ENCODE results near the gene RBMS1. TPM values are rescaled to one million over a fixed set of nuclear protein-coding genes. Genes with fewer than 3 reads are reported as not detected.

Gene RBMS1
- total RNA-seq, 1 donor: 111 TPM

- peaks cover 16% of the 10 kb centered on the region for H3K4me1 ChIP-seq (ENCODE audit: insufficient read depth, low read length)
These were observed 168.7 kb downstream of the RBMS1 start for GRCh38 chr2:160324917-160325316.

GRCh38 chr2:160324161-160324800 is 169.3 kb downstream of the RBMS1 start:
- Histone ChIP-seq H4K20me1 (ENCODE audit: insufficient read depth, low read length) (peaks cover 16% of the 10 kb centered on the region), H3K27ac (ENCODE audit: low read depth, low read length) (peak overlapping the region; percentile 48)

More at GRCh38 chr2:160324917-160325316, 168.7 kb downstream of the RBMS1 start:
- no peak overlapping the region for H3K4me2 ChIP-seq (ENCODE audit: insufficient read depth, low read length)
- peak overlapping the region; percentile 36 for H3K27ac ChIP-seq (ENCODE audit: low read depth, low read length)
- no peaks in the 10 kb centered on the region for H3K9me3 ChIP-seq (ENCODE audit: low read depth, low read length)
- no peak overlapping the region for H2AFZ ChIP-seq (ENCODE audit: low read length)
- H4K20me1 ChIP-seq (ENCODE audit: insufficient read depth, low read length): peaks cover 16% of the 10 kb centered on the region
- no peak overlapping the region for H3K4me3 ChIP-seq (ENCODE audit: insufficient read depth, low read length)
- peaks cover 98% of the 10 kb centered on the region for H3K79me2 ChIP-seq (ENCODE audit: insufficient read depth, low read length)
- no peaks in the 10 kb centered on the region for H3K36me3 ChIP-seq (ENCODE audit: insufficient read depth, low read length)
- DNase-seq (ENCODE audit: insufficient read length, low spot score, missing footprints): peak; percentile 45
- no peak for TF ChIP-seq CTCF (IDR thresholded peaks at IDR 0.05; ENCODE audit: extremely low read depth, low read depth, low read length)
- H3K27me3 ChIP-seq (ENCODE audit: insufficient read depth, low read length): no peaks in the 10 kb centered on the region

GRCh38 chr2:160322320-160322719 is 171.3 kb downstream of the RBMS1 start:
- peaks cover 18% of the 10 kb centered on the region for H3K4me1 ChIP-seq (ENCODE audit: insufficient read depth, low read length)

More at GRCh38 chr2:160324161-160324800, 169.3 kb downstream of the RBMS1 start:
- peak; percentile 77 for TF ChIP-seq CTCF (IDR thresholded peaks at IDR 0.05; ENCODE audit: extremely low read depth, low read depth, low read length)
- H3K4me2 ChIP-seq (ENCODE audit: insufficient read depth, low read length): no peak overlapping the region
- no peaks in the 10 kb centered on the region for H3K36me3 ChIP-seq (ENCODE audit: insufficient read depth, low read length)
- DNase-seq (ENCODE audit: insufficient read length, low spot score, missing footprints): peak; percentile 34
- H3K79me2 ChIP-seq (ENCODE audit: insufficient read depth, low read length): peaks cover 98% of the 10 kb centered on the region
- no peaks in the 10 kb centered on the region for H3K27me3 ChIP-seq (ENCODE audit: insufficient read depth, low read length)
- H3K4me3 ChIP-seq (ENCODE audit: insufficient read depth, low read length): no peak overlapping the region
- peaks cover 16% of the 10 kb centered on the region for H3K4me1 ChIP-seq (ENCODE audit: insufficient read depth, low read length)
- H3K9me3 ChIP-seq (ENCODE audit: low read depth, low read length): no peaks in the 10 kb centered on the region
- H2AFZ ChIP-seq (ENCODE audit: low read length): no peak overlapping the region

More at GRCh38 chr2:160322320-160322719, 171.3 kb downstream of the RBMS1 start:
- Histone ChIP-seq H3K79me2 (ENCODE audit: insufficient read depth, low read length) (peaks cover 94% of the 10 kb centered on the region), H2AFZ (ENCODE audit: low read length) (no peak overlapping the region), H4K20me1 (ENCODE audit: insufficient read depth, low read length) (peaks cover 16% of the 10 kb centered on the region), H3K4me3 (ENCODE audit: insufficient read depth, low read length) (no peak overlapping the region), H3K27ac (ENCODE audit: low read depth, low read length) (no peak overlapping the region), H3K27me3 (ENCODE audit: insufficient read depth, low read length) (no peaks in the 10 kb centered on the region), H3K4me2 (ENCODE audit: insufficient read depth, low read length) (no peak overlapping the region), H3K36me3 (ENCODE audit: insufficient read depth, low read length) (no peaks in the 10 kb centered on the region), H3K9me3 (ENCODE audit: low read depth, low read length) (no peaks in the 10 kb centered on the region)
- DNase-seq (ENCODE audit: insufficient read length, low spot score, missing footprints): peak; percentile 14
- no peak for TF ChIP-seq CTCF (IDR thresholded peaks at IDR 0.05; ENCODE audit: extremely low read depth, low read depth, low read length)
